Panc1 (cell line): ENCODE data around the gene TMEM239. TPM values are rescaled to one million over a fixed set of nuclear protein-coding genes. Genes with fewer than 3 reads are reported as not detected.

Source experiments
- ATAC-seq: fragments of 200-7000 bp; cut with Tn5 transposase; 2 replicates; pipeline ENCODE4 v1.9.1; 2020; ENCODE audit warnings: mild to moderate bottlenecking, moderate library complexity
- BruUV-seq: library from RNA; stranded (reverse); fragments of 400-500 nt; replicated peaks from 2 replicates; lab custom pipeline; 2021; lab: Mats Ljungman, UMichigan
- CTCF ChIA-PET: fragments of 300-600 bp; sonication (Branson Sonifier 250); formaldehyde crosslinking; loops from one replicate; lab custom pipeline; 2022; ENCODE audit warnings: antibody characterized with exemption; lab: Charles Lee
- POLR2A ChIA-PET: fragments of 300-600 bp; sonication (Branson Sonifier 250); formaldehyde crosslinking; loops from one replicate; lab custom pipeline; 2022; ENCODE audit warnings: antibody characterized with exemption; lab: Charles Lee
- DNase-seq: peaks from one replicate; pipeline ENCODE4 v3.0.0-alpha.2; 2010; ENCODE audit warnings: low read depth, low spot score
- H3K27ac ChIP-seq: 2 replicates; pipeline ENCODE4 v1.5.1; 2011; ENCODE audit warnings: mild to moderate bottlenecking, low read length, inconsistent platforms
- H3K27me3 ChIP-seq: fragments of 200-500 bp; sonication (Bioruptor generic); 2 replicates; pipeline ENCODE4 v1.6.0; 2014; ENCODE audit warnings: low read length, inconsistent platforms; ENCODE audit not compliant: control insufficient read depth, insufficient read depth
- H3K36me3 ChIP-seq: fragments of 200-500 bp; sonication (Bioruptor generic); 2 replicates; pipeline ENCODE4 v1.5.1; 2014; ENCODE audit warnings: inconsistent platforms, mild to moderate bottlenecking, low read length, moderate library complexity; ENCODE audit not compliant: control insufficient read depth, insufficient read depth
- H3K4me1 ChIP-seq: 2 replicates; pipeline ENCODE4 v1.5.1; 2011; ENCODE audit warnings: inconsistent platforms, mild to moderate bottlenecking, low read length, moderate library complexity; ENCODE audit not compliant: control insufficient read depth, insufficient read depth
- H3K4me3 ChIP-seq, 2 experiments: 2 replicates each; pipeline ENCODE4 v1.5.1; 2011 to 2012; ENCODE audit warnings: low read depth in 2 of 2, low read length in 2 of 2, mild to moderate bottlenecking in 2 of 2, inconsistent platforms in 1 of 2, moderate library complexity in 1 of 2
- H3K9me3 ChIP-seq: fragments of 200-500 bp; sonication (Bioruptor generic); 2 replicates; pipeline ENCODE4 v1.5.1; 2014; ENCODE audit warnings: low read depth, mild to moderate bottlenecking, inconsistent platforms, low read length, moderate library complexity; ENCODE audit not compliant: control insufficient read depth, insufficient read depth
- CTCF ChIP-seq: fragments of 450-650 bp; IDR thresholded peaks from 2 replicates; pipeline ENCODE4 v1.5.1; 2017; ENCODE audit warnings: mild to moderate bottlenecking
- POLR2AphosphoS5 ChIP-seq: IDR thresholded peaks from 2 replicates; pipeline ENCODE4 v1.6.1; 2012; ENCODE audit warnings: mild to moderate bottlenecking, low read depth, low read length, moderate library complexity
- REST ChIP-seq, 2 experiments: IDR thresholded peaks; 2 replicates each; pipeline ENCODE4 v1.6.1; 2011 to 2012; ENCODE audit warnings: low read depth in 2 of 2, control low read depth in 1 of 2, low read length in 1 of 2, mild to moderate bottlenecking in 1 of 2, moderate library complexity in 1 of 2; ENCODE audit not compliant: insufficient read depth in 1 of 2
- SIN3A ChIP-seq: IDR thresholded peaks from 2 replicates; pipeline ENCODE4 v1.6.1; 2012; ENCODE audit warnings: low read depth, mild to moderate bottlenecking, low read length, moderate library complexity, borderline replicate concordance; ENCODE audit not compliant: insufficient read depth
- TCF7L2 ChIP-seq: IDR thresholded peaks from 2 replicates; pipeline ENCODE4 v1.6.1; 2011; ENCODE audit warnings: mild to moderate bottlenecking, low read depth, low read length, inconsistent platforms
- in situ Hi-C: cut with HindIII; loops from 2 replicates; pipeline ENCODE4 v1.10.0; 2016; ENCODE audit warnings: low sequenced_read_pairs, low pct_unique_long_range_greater_than_20kb
- intact Hi-C: fragments of 100-400 bp; cut with micrococcal nuclease; formaldehyde crosslinking; loops from one replicate; pipeline ENCODE4 v1.10.0; 2022; ENCODE audit not compliant: unreplicated experiment
- total RNA-seq: library from RNA; stranded (reverse); gene quantifications from one replicate; pipeline ENCODE4 v1.2.1, GENCODE V29; 2021; ENCODE audit not compliant: unreplicated experiment

TMEM239 gene
- total RNA-seq, 1 experiment from 2014 or later = not detected

- ChIA-PET POLR2A (no interaction called here), CTCF (no interaction called here)
- DNase-seq (no peak), ATAC-seq (no peak)
- Histone ChIP-seq H3K27ac (no peak overlapping the region), H3K4me3 (no peak overlapping the region), H3K9me3 (peaks cover 6% of the 10 kb centered on the region; the same call in 1 of the 2 replicates), H3K36me3 (no peaks in the 10 kb centered on the region), H3K27me3 (no peaks in the 10 kb centered on the region), H3K4me1 (no peaks in the 10 kb centered on the region; the same call in 1 of the 2 replicates)
- in situ Hi-C loops (no loop called here), intact Hi-C loops (no loop called here)
- TF ChIP-seq POLR2AphosphoS5 (no peak), TCF7L2 (no peak), CTCF (no peak), REST (IDR thresholded peaks at IDR 0.05; ENCODE audit: insufficient read depth in 1 of 2, low read depth in 2 of 2, low read length in 1 of 2) (no peak), SIN3A (no peak)
- no TSS peak for BruUV-seq
Measured at GRCh38 chr20:2814076-2814475, 2.1 kb upstream of the TMEM239 start.

- ChIA-PET POLR2A (no interaction called here), CTCF (no interaction called here)
- ATAC-seq (peak; percentile 66), DNase-seq (peak; percentile 50)
- H3K9me3 ChIP-seq = peaks cover 6% of the 10 kb centered on the region; the same call in 1 of the 2 replicates
- TF ChIP-seq TCF7L2 (no peak), CTCF (no peak), SIN3A (no peak), REST (IDR thresholded peaks at IDR 0.05; ENCODE audit: insufficient read depth in 1 of 2, low read depth in 2 of 2, low read length in 1 of 2) (no peak), POLR2AphosphoS5 (no peak)
- no peak within 1 kb of the TSS for H3K4me3 ChIP-seq
- H3K4me1 ChIP-seq = no peaks in the 10 kb centered on the region; the same call in 1 of the 2 replicates
- intact Hi-C loops (no loop called here), in situ Hi-C loops (no loop called here)
- BruUV-seq = no TSS peak
- no peaks in the 10 kb centered on the region for H3K36me3 ChIP-seq
- H3K27ac ChIP-seq = no peak within 1 kb of the TSS
- no peaks in the 10 kb centered on the region for H3K27me3 ChIP-seq
Measured at GRCh38 chr20:2814587-2815051, 1.5 kb upstream of the TMEM239 start, which contains the start of gene C20orf141. TSS of gene C20orf141 (plus strand) at chr20:2814987. CDS start at chr20:2815185, 198 bp downstream.
